ENCODE results near the gene GNG13.
"Not testable (repeated sequence)": the region's sequence is repeated elsewhere in the genome, so short reads cannot be mapped to it uniquely, and the experiment has no call there.

Gene GNG13

GRCh38 chr16:760545-761343, 39.8 kb downstream of the GNG13 start, which contains the start of gene MSLN:
MSLN (plus strand) TSS chr16:760734; CDS start chr16:762681, 1,947 bp downstream.
- DNase-seq (ENCODE audit: low spot score) = no peak

- DNase-seq (ENCODE audit: low spot score) = no peak
Measured at GRCh38 chr16:760065-760464, 40.5 kb downstream of the GNG13 start.

DNA sequence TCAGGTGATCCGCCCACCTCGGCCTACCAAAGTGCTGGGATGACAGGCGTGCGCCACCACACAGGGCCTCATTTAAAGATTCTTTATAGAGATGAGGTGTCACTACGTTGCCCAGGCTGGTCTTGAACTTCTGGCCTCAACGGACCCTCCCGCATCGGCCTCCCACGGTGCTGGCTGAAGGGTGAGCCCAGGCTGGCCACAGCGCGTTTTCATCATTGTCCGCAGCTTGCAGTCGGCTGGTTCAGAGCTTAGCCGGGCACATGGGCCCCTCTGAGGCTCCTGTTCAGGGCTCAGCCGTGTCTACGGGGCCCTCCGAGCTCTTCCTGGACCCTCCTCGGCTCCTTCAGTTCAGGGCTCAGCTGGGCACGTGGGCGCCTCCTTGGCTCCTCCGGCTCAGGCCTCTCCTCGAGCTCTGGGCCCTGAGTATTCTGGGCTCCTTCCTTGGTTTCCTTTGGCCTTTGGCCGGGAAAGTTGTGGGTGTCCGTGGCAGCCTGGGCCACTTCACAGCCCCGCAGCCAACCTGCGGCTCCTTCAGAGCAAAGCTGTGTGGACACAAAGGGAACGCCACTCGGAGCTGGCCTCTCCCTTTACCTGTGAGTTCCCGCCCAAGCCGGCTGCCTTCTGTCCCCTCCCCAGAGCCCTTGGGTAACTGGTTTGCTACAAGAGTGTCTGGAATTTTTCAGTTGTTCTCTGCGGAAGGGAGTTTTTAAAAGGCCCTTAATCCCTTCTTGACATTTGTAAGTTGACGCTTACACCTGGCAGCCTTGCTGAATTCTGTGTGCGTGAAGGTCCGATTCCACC, 41.2 kb downstream of the GNG13 start:
- DNase-seq (ENCODE audit: low spot score) = no peak

DNA sequence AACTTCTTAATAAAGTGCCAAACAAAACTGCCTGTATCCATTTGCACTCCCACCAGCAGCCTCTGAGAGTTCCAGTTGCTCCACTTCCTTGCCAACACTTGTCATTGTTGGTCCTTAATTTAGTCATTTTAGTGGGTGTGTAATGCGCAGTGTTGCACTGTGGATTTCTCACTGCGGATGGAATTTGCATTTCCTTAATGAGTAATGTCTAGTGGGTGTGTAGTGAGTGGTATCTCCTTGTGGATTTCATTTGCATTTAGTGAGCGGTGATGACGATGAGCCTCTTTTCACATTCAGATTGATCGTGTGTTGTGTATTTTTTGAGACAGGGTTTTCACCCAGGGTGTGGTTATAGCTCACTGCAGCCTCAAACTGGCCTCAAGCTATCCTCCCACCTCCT, 44.1 kb downstream of the GNG13 start:
- DNase-seq (ENCODE audit: low spot score) = no peak

GRCh38 chr16:754656-755055, 45.9 kb downstream of the GNG13 start:
- no peak for DNase-seq (ENCODE audit: low spot score)

GRCh38 chr16:754121-754607, 46.4 kb downstream of the GNG13 start:
- DNase-seq (ENCODE audit: low spot score) = not testable (repeated sequence)

DNA sequence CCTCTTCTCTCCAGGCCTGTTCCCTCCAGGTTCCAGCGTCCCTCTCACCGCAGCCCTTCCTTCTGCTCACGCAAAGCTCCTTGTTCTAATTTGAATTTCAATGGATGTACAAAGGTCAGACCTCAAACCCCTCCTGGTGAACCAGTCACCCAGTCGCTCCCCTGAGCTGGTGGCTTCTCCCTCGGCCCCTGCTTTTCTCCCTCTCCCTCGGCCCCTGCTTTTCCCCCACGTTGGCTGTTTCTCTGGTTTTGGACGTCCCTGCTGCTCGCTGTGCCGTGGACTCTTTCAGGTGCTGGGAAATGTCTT, 48.6 kb downstream of the GNG13 start:
- DNase-seq (ENCODE audit: low spot score) = no peak

DNA sequence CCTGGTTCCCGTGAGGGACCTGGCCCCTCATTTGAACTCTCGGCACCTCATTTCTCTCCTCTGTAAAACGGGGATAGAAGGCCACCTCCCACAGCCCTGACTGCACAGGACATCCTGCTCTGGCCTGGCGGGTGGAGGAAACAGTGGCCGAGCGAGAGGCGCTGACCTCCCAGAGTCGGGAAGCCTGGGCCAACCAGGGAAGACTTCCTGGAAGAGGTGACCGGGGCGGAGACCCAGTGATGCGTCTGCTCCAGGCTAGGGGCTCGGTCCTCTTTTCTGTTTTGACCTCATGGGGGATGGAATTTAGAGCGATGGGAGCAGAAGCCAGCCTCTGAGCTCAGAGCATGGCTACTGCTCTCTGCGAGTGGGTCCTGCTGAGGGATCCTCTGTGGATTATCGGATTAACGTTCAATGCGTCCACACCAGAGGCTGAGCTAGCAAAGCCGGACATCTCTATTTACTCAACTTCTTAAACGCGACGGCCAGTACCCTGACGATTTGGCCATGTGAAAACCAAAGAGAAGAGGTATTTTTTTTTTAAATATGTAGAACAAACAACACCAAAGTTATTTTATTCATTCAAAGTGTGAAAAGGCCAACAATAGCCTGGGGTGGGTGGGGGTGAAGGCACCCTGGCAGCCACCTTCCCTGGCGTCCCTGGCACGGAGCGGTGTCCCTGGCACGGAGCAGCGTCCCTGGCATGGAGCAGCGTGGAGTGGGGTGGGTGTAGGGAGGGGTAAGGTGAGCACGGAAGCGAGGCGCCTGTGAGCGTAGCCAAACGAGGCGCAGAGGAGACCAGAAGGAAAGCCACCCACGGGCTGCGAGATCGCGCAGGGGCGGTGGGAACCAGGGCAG, 49.2 kb downstream of the GNG13 start:
- no peak for DNase-seq (ENCODE audit: low spot score)

GRCh38 chr16:750485-750884, 50.0 kb downstream of the GNG13 start:
- no peak for DNase-seq (ENCODE audit: low spot score)

- no peak for DNase-seq (ENCODE audit: low spot score)
Measured at GRCh38 chr16:749010-749409, 51.5 kb downstream of the GNG13 start.

Data from ecto neural progenitor cell (in vitro differentiated cells).